Activated T-helper 1 cell treated with anti-CD3 and anti-CD28 coated beads, Interleukin-12 subunit alpha, Interleukin-12 subunit beta, Interleukin-2, Interleukin-4 antibody, amounts not matched to agents 30 ng/mL and 10 ng/mL and 1 ng/mL, durations not matched to agents 14 hours and 24 hours and 36 hours (primary cell): ENCODE data around the gene COL23A1. TPM values are rescaled to one million over a fixed set of nuclear protein-coding genes. Genes with fewer than 3 reads are reported as not detected.

Experiments
- DNase-seq: peaks from one replicate; pipeline ENCODE4 v3.0.0; 2021; ENCODE audit warnings: low spot score
- H3K27ac Mint-ChIP-seq: one replicate; pipeline ENCODE4 v1.8.0; 2021; ENCODE audit warnings: mild to moderate bottlenecking, mixed read lengths
- H3K27me3 Mint-ChIP-seq: one replicate; pipeline ENCODE4 v1.8.0; 2022; ENCODE audit warnings: mild to moderate bottlenecking, moderate library complexity, mixed read lengths; ENCODE audit not compliant: insufficient read depth
- H3K36me3 Mint-ChIP-seq: one replicate; pipeline ENCODE4 v1.8.0; 2021; ENCODE audit warnings: low read depth, mixed read lengths
- H3K4me1 Mint-ChIP-seq: one replicate; pipeline ENCODE4 v1.8.0; 2021; ENCODE audit warnings: low read depth, mixed read lengths
- H3K4me3 Mint-ChIP-seq: one replicate; pipeline ENCODE4 v1.8.0; 2021; ENCODE audit warnings: mild to moderate bottlenecking, moderate library complexity, mixed read lengths
- H3K9me3 Mint-ChIP-seq: one replicate; pipeline ENCODE4 v1.8.0; 2021; ENCODE audit warnings: mixed read lengths
- intact Hi-C: fragments of 100-400 bp; cut with micrococcal nuclease; formaldehyde crosslinking; loops from one replicate; pipeline ENCODE4 v1.15.1; 2024
- total RNA-seq: library from RNA; stranded (reverse); gene quantifications from 2 replicates; pipeline ENCODE4 v1.2.3, GENCODE V29; 2022

COL23A1 gene
- total RNA-seq, 1 donor from 2014 or later, result not detected

DNA sequence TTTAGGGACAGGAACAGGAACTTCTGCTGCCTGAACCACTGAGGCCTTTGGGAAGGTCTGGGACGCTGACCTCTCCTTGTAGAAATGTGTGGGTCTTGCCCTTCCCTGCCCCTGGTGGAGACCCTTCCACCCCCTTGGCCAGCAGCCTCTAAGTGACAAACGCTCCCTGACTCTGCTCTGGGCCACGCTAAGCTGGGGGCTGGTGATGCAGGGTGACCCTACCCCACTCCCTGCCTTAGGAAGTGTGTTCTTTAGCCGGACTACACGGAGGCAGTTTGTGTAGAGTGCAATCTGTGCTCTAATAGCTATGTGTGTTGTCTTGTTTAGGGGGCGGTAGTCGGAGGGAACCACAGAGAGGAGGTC lies 123.0 kb downstream of the COL23A1 start:
- no peaks in the 10 kb centered on the region for H3K4me1 Mint-ChIP-seq
- no peaks in the 10 kb centered on the region for H3K9me3 Mint-ChIP-seq
- no peak for DNase-seq
- no peaks in the 10 kb centered on the region for H3K27me3 Mint-ChIP-seq
- H3K27ac Mint-ChIP-seq, result no peak overlapping the region
- intact Hi-C loops, result no loop called here
- H3K36me3 Mint-ChIP-seq, result no peaks in the 10 kb centered on the region
- no peak overlapping the region for H3K4me3 Mint-ChIP-seq

DNA sequence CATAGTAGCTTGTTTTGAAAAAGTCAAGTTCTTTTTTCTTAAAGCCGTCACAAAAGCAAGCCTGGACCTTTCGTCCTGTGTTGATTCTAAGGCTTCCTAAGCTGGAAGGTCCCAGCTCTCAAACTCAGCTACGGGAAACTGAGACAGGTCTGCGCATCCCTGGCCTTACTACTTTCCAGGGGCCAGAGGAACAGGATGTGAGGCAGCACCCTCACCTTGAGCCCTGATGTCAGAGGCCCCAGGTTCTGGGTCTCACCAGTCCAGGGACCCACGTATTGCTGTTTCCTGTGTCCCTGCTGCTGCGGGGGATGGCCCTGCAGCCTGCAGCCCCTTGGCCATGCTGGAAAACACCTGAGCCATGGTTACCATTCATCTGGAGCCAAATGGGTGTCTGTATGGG lies 123.9 kb downstream of the COL23A1 start:
- H3K4me3 Mint-ChIP-seq, result no peak overlapping the region
- intact Hi-C loops, result no loop called here
- no peaks in the 10 kb centered on the region for H3K9me3 Mint-ChIP-seq
- no peaks in the 10 kb centered on the region for H3K27me3 Mint-ChIP-seq
- H3K4me1 Mint-ChIP-seq, result no peaks in the 10 kb centered on the region
- no peak for DNase-seq
- no peak overlapping the region for H3K27ac Mint-ChIP-seq
- H3K36me3 Mint-ChIP-seq, result no peaks in the 10 kb centered on the region

DNA sequence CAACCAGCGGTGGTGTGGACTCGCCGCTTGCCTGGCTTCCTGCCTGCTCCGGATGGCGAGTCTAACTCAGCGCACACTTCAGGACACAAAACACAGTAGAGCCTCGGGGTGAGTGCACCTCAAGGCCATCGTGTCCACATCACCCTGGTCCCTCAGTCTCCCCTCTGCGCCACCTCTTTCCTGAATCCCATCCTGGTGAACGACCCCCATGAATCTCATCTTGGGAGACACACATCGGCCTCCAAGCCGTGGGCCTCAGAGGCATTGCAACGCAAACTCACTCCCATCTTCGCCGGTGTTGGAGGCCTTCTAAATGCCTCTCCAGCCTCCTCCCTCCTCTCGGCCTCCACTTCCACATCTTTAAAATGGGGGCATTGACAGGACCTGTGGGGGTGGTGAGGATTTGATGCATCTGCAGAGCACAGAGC lies 124.3 kb downstream of the COL23A1 start:
- H3K36me3 Mint-ChIP-seq, result no peaks in the 10 kb centered on the region
- H3K9me3 Mint-ChIP-seq, result no peaks in the 10 kb centered on the region
- no peak for DNase-seq
- no peaks in the 10 kb centered on the region for H3K4me1 Mint-ChIP-seq
- H3K27me3 Mint-ChIP-seq, result no peaks in the 10 kb centered on the region
- no peak overlapping the region for H3K4me3 Mint-ChIP-seq
- no peak overlapping the region for H3K27ac Mint-ChIP-seq
- intact Hi-C loops, result no loop called here

- no peak for DNase-seq
- Mint-ChIP-seq H3K36me3 (no peaks in the 10 kb centered on the region), H3K9me3 (no peaks in the 10 kb centered on the region), H3K4me3 (no peak overlapping the region), H3K27ac (no peak overlapping the region), H3K27me3 (no peaks in the 10 kb centered on the region), H3K4me1 (no peaks in the 10 kb centered on the region)
- intact Hi-C loops, result no loop called here
Observed at GRCh38 chr5:178465228-178465860, 124.8 kb downstream of the COL23A1 start.

GRCh38 chr5:178464431-178465048 lies 125.7 kb downstream of the COL23A1 start:
- intact Hi-C loops, result loop anchor here (5.0 kb wide), 1 partner anchor 88 kb away; no protein-coding TSS in a partner anchor

GRCh38 chr5:178463321-178464155 lies 126.7 kb downstream of the COL23A1 start:
- no peaks in the 10 kb centered on the region for H3K27me3 Mint-ChIP-seq
- intact Hi-C loops, result loop anchor here (5.0 kb wide), 1 partner anchor 89 kb away; no protein-coding TSS in a partner anchor
- H3K9me3 Mint-ChIP-seq, result no peaks in the 10 kb centered on the region
- no peak overlapping the region for H3K27ac Mint-ChIP-seq
- no peak for DNase-seq
- H3K4me1 Mint-ChIP-seq, result no peaks in the 10 kb centered on the region
- no peaks in the 10 kb centered on the region for H3K36me3 Mint-ChIP-seq
- no peak overlapping the region for H3K4me3 Mint-ChIP-seq

More at GRCh38 chr5:178464431-178465048, 125.7 kb downstream of the COL23A1 start:
- Mint-ChIP-seq H3K4me1 (no peaks in the 10 kb centered on the region), H3K27ac (no peak overlapping the region), H3K36me3 (no peaks in the 10 kb centered on the region), H3K4me3 (no peak overlapping the region), H3K9me3 (no peaks in the 10 kb centered on the region), H3K27me3 (no peaks in the 10 kb centered on the region)
- no peak for DNase-seq

- intact Hi-C loops, result loop anchor here (5.0 kb wide), 1 partner anchor 89 kb away; no protein-coding TSS in a partner anchor
- Mint-ChIP-seq H3K4me3 (no peak overlapping the region), H3K36me3 (no peaks in the 10 kb centered on the region), H3K27ac (no peak overlapping the region), H3K9me3 (no peaks in the 10 kb centered on the region), H3K4me1 (no peaks in the 10 kb centered on the region), H3K27me3 (no peaks in the 10 kb centered on the region)
- DNase-seq, result no peak
Observed at GRCh38 chr5:178462816-178463215, 127.4 kb downstream of the COL23A1 start.

DNA sequence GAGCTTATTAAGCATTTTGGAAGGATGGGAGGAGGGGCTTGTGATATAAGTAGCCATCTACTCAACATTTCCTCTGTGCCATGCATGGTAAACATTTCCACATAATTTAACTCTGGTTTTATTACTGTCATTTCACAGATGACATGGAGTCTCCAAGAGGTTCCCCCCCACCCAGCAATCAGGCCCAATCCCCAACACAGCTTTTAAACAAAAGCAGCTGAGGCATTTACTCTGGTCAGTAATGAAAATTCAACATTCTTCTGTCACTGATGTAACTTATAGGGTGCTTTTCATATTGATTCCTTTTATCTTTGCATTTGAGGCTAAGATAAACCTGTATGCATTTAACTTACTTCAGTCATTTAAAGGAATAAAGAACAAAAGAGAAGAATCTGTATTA lies 128.1 kb downstream of the COL23A1 start:
- Mint-ChIP-seq H3K27me3 (no peaks in the 10 kb centered on the region), H3K4me1 (no peaks in the 10 kb centered on the region), H3K4me3 (no peak overlapping the region), H3K36me3 (no peaks in the 10 kb centered on the region), H3K27ac (no peak overlapping the region), H3K9me3 (no peaks in the 10 kb centered on the region)
- intact Hi-C loops, result loop anchor here (5.0 kb wide), 1 partner anchor 90 kb away; no protein-coding TSS in a partner anchor
- DNase-seq, result no peak

DNA sequence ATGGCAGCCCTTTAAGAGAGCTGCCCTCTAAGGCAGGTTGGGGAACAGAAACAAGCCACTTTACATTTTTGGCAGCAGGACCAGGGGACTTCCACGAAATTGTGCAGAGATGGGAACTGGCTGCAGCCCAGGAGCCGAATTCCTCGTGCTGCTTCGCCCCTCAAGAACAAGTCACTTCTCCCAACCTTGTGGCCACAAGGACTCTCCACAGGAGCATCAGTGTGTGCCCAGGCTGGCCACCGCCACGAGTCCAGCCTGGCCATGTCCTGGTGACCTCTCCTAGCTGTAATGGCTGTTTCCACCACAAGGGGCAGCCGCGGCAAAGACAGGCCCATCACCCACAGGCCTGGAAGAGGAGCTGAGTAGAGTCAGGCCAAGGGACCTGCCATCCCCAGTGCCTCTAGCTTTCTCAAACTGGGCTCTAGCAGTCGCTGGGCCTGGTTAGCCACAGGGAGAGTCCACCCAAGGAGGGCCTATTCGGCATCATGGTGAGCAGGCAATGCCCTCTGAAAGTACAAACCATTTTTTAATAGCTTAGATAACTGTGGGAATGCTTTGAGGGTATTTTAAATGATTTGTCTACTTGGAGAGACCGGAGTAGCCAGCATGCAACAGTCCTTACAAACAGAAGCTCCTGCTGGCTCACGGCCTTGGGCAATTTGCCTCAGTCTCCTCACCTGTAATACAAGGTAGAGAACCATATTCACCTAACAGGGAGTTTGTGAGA lies 129.0 kb downstream of the COL23A1 start:
- H3K4me3 Mint-ChIP-seq, result no peak overlapping the region
- H3K36me3 Mint-ChIP-seq, result no peaks in the 10 kb centered on the region
- H3K4me1 Mint-ChIP-seq, result no peaks in the 10 kb centered on the region
- H3K27ac Mint-ChIP-seq, result no peak overlapping the region
- H3K27me3 Mint-ChIP-seq, result no peaks in the 10 kb centered on the region
- no peaks in the 10 kb centered on the region for H3K9me3 Mint-ChIP-seq
- intact Hi-C loops, result loop anchor here (5.0 kb wide), 1 partner anchor 91 kb away; no protein-coding TSS in a partner anchor
- peak; percentile 11 for DNase-seq

DNA sequence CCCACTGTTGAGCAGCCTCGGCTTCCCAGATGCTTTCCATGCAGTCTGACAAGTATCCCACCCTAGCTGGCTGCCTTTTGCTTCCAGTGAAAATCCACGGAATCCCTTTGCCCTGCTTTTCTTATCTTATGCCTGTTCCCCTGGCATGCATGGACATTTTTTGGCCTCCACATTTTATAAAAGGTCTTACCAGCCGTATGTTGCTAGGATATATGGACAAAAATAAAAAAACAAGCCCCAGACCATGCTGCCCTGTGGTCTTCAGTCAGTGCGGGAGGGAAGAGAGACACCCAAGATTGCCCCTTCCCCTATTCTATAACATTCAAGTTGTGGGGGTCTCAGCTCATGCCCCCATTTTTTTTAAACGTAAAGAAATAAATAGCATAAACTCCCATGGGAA lies 129.6 kb downstream of the COL23A1 start:
- no peak for DNase-seq
- Mint-ChIP-seq H3K27me3 (no peaks in the 10 kb centered on the region), H3K4me1 (no peaks in the 10 kb centered on the region), H3K4me3 (no peak overlapping the region), H3K9me3 (no peaks in the 10 kb centered on the region), H3K27ac (no peak overlapping the region), H3K36me3 (no peaks in the 10 kb centered on the region)
- intact Hi-C loops, result loop anchor here (5.0 kb wide), 1 partner anchor 92 kb away; no protein-coding TSS in a partner anchor

DNA sequence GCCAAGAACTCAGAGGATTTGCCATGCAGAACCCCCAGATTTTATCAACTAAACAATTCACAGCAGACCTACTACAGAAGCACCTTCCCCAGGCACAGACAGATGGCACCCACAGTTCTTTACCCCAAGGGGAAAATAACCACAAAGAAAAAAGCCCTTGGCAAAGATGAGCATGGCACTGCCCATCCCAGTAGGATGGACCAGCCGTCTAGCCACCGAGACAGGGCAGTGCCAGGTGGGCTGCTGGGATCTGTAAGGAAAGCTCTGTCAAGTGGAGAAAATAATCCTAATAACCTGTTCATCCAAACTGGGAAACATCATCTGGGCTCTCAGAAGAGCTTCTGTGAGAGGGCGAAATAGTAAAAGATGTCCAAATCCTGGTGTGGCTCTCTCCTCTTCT lies 130.0 kb downstream of the COL23A1 start:
- no peak overlapping the region for H3K27ac Mint-ChIP-seq
- H3K36me3 Mint-ChIP-seq, result no peaks in the 10 kb centered on the region
- H3K4me3 Mint-ChIP-seq, result no peak overlapping the region
- no peaks in the 10 kb centered on the region for H3K4me1 Mint-ChIP-seq
- intact Hi-C loops, result loop anchor here (5.0 kb wide), 1 partner anchor 92 kb away; no protein-coding TSS in a partner anchor
- no peak for DNase-seq
- H3K9me3 Mint-ChIP-seq, result no peaks in the 10 kb centered on the region
- H3K27me3 Mint-ChIP-seq, result no peaks in the 10 kb centered on the region

- intact Hi-C loops, result no loop called here
- Mint-ChIP-seq H3K36me3 (no peaks in the 10 kb centered on the region), H3K9me3 (no peaks in the 10 kb centered on the region), H3K4me3 (no peak overlapping the region), H3K27ac (no peak overlapping the region), H3K4me1 (no peaks in the 10 kb centered on the region), H3K27me3 (no peaks in the 10 kb centered on the region)
- no peak for DNase-seq
Observed at GRCh38 chr5:178458140-178458539, 132.1 kb downstream of the COL23A1 start.
